Measurements from ENCODE around the gene PTPRO.

Gene PTPRO

GRCh38 chr12:15534874-15535273 lies 212.6 kb downstream of the PTPRO start:
- Mint-ChIP-seq H3K27me3 (ENCODE audit: low read depth) (peaks cover 13% of the 10 kb centered on the region), H3K27ac (no peak overlapping the region), H3K4me1 (ENCODE audit: low read depth) (peaks cover 19% of the 10 kb centered on the region), H3K36me3 (ENCODE audit: low read depth) (no peaks in the 10 kb centered on the region), H3K9me3 (no peaks in the 10 kb centered on the region), H3K4me3 (no peak overlapping the region)

- Mint-ChIP-seq H3K27me3 (ENCODE audit: low read depth) (peaks cover 8% of the 10 kb centered on the region), H3K9me3 (no peaks in the 10 kb centered on the region), H3K27ac (no peak overlapping the region), H3K4me1 (ENCODE audit: low read depth) (peaks cover 19% of the 10 kb centered on the region), H3K4me3 (no peak overlapping the region), H3K36me3 (ENCODE audit: low read depth) (no peaks in the 10 kb centered on the region)
These were observed 213.1 kb downstream of the PTPRO start for GRCh38 chr12:15535352-15535781.

- Mint-ChIP-seq H3K4me1 (ENCODE audit: low read depth) (peaks cover 21% of the 10 kb centered on the region), H3K36me3 (ENCODE audit: low read depth) (no peaks in the 10 kb centered on the region), H3K4me3 (no peak overlapping the region), H3K9me3 (no peaks in the 10 kb centered on the region), H3K27ac (no peak overlapping the region), H3K27me3 (ENCODE audit: low read depth) (no peaks in the 10 kb centered on the region)
These were observed 214.1 kb downstream of the PTPRO start for GRCh38 chr12:15536446-15536845.

GRCh38 chr12:15538881-15539280 lies 216.6 kb downstream of the PTPRO start:
- H3K4me3 Mint-ChIP-seq: no peak overlapping the region
- no peaks in the 10 kb centered on the region for H3K9me3 Mint-ChIP-seq
- peaks cover 2% of the 10 kb centered on the region for H3K36me3 Mint-ChIP-seq (ENCODE audit: low read depth)
- H3K27ac Mint-ChIP-seq: no peak overlapping the region
- no peaks in the 10 kb centered on the region for H3K27me3 Mint-ChIP-seq (ENCODE audit: low read depth)
- H3K4me1 Mint-ChIP-seq (ENCODE audit: low read depth): peaks cover 10% of the 10 kb centered on the region

GRCh38 chr12:15540005-15540404 lies 217.7 kb downstream of the PTPRO start:
- no peak overlapping the region for H3K4me3 Mint-ChIP-seq
- H3K9me3 Mint-ChIP-seq: no peaks in the 10 kb centered on the region
- no peak overlapping the region for H3K27ac Mint-ChIP-seq
- H3K27me3 Mint-ChIP-seq (ENCODE audit: low read depth): no peaks in the 10 kb centered on the region
- peaks cover 3% of the 10 kb centered on the region for H3K36me3 Mint-ChIP-seq (ENCODE audit: low read depth)
- H3K4me1 Mint-ChIP-seq (ENCODE audit: low read depth): peaks cover 15% of the 10 kb centered on the region

GRCh38 chr12:15540469-15540872 lies 218.2 kb downstream of the PTPRO start:
- H3K4me3 Mint-ChIP-seq: no peak overlapping the region
- H3K27ac Mint-ChIP-seq: no peak overlapping the region
- H3K9me3 Mint-ChIP-seq: no peaks in the 10 kb centered on the region
- peaks cover 3% of the 10 kb centered on the region for H3K36me3 Mint-ChIP-seq (ENCODE audit: low read depth)
- no peaks in the 10 kb centered on the region for H3K27me3 Mint-ChIP-seq (ENCODE audit: low read depth)
- peaks cover 18% of the 10 kb centered on the region for H3K4me1 Mint-ChIP-seq (ENCODE audit: low read depth)

- peaks cover 3% of the 10 kb centered on the region for H3K36me3 Mint-ChIP-seq (ENCODE audit: low read depth)
- H3K27me3 Mint-ChIP-seq (ENCODE audit: low read depth): no peaks in the 10 kb centered on the region
- no peaks in the 10 kb centered on the region for H3K9me3 Mint-ChIP-seq
- H3K4me1 Mint-ChIP-seq (ENCODE audit: low read depth): peaks cover 30% of the 10 kb centered on the region
- H3K4me3 Mint-ChIP-seq: no peak overlapping the region
- H3K27ac Mint-ChIP-seq: no peak overlapping the region
These were observed 219.8 kb downstream of the PTPRO start for GRCh38 chr12:15541996-15542631.

- H3K9me3 Mint-ChIP-seq: no peaks in the 10 kb centered on the region
- H3K4me1 Mint-ChIP-seq (ENCODE audit: low read depth): peaks cover 42% of the 10 kb centered on the region
- H3K4me3 Mint-ChIP-seq: no peak overlapping the region
These were observed 221.0 kb downstream of the PTPRO start for GRCh38 chr12:15543347-15543746.

GRCh38 chr12:15544589-15544988 lies 222.3 kb downstream of the PTPRO start:
- Mint-ChIP-seq H3K27ac (peak overlapping the region; percentile 81), H3K27me3 (ENCODE audit: low read depth) (no peaks in the 10 kb centered on the region), H3K4me1 (ENCODE audit: low read depth) (peaks cover 43% of the 10 kb centered on the region), H3K9me3 (no peaks in the 10 kb centered on the region), H3K36me3 (ENCODE audit: low read depth) (peaks cover 12% of the 10 kb centered on the region), H3K4me3 (no peak overlapping the region)

More at GRCh38 chr12:15543347-15543746, 221.0 kb downstream of the PTPRO start:
- H3K36me3 Mint-ChIP-seq (ENCODE audit: low read depth): peaks cover 8% of the 10 kb centered on the region
- H3K27me3 Mint-ChIP-seq (ENCODE audit: low read depth): no peaks in the 10 kb centered on the region
- H3K27ac Mint-ChIP-seq: no peak overlapping the region

- Mint-ChIP-seq H3K4me3 (peak overlapping the region; percentile 38), H3K4me1 (ENCODE audit: low read depth) (peaks cover 43% of the 10 kb centered on the region), H3K9me3 (no peaks in the 10 kb centered on the region), H3K27me3 (ENCODE audit: low read depth) (no peaks in the 10 kb centered on the region), H3K36me3 (ENCODE audit: low read depth) (peaks cover 14% of the 10 kb centered on the region), H3K27ac (peak overlapping the region; percentile 81)
These were observed 223.0 kb downstream of the PTPRO start for GRCh38 chr12:15545334-15545733.

GRCh38 chr12:15546102-15546701 lies 223.9 kb downstream of the PTPRO start:
- H3K27ac Mint-ChIP-seq: peak overlapping the region; percentile 91
- H3K4me1 Mint-ChIP-seq (ENCODE audit: low read depth): peaks cover 44% of the 10 kb centered on the region
- peaks cover 4% of the 10 kb centered on the region for H3K9me3 Mint-ChIP-seq
- H3K36me3 Mint-ChIP-seq (ENCODE audit: low read depth): peaks cover 18% of the 10 kb centered on the region
- H3K4me3 Mint-ChIP-seq: peak overlapping the region; percentile 49
- no peaks in the 10 kb centered on the region for H3K27me3 Mint-ChIP-seq (ENCODE audit: low read depth)

- Mint-ChIP-seq H3K9me3 (peaks cover 4% of the 10 kb centered on the region), H3K27me3 (ENCODE audit: low read depth) (no peaks in the 10 kb centered on the region), H3K4me3 (peak overlapping the region; percentile 41), H3K36me3 (ENCODE audit: low read depth) (peaks cover 19% of the 10 kb centered on the region), H3K4me1 (ENCODE audit: low read depth) (peaks cover 43% of the 10 kb centered on the region), H3K27ac (peak overlapping the region; percentile 91)
These were observed 224.8 kb downstream of the PTPRO start for GRCh38 chr12:15547063-15547462.

- Mint-ChIP-seq H3K27me3 (ENCODE audit: low read depth) (no peaks in the 10 kb centered on the region), H3K4me3 (peak overlapping the region; percentile 41), H3K9me3 (peaks cover 4% of the 10 kb centered on the region), H3K36me3 (ENCODE audit: low read depth) (peaks cover 23% of the 10 kb centered on the region), H3K4me1 (ENCODE audit: low read depth) (peaks cover 43% of the 10 kb centered on the region), H3K27ac (peak overlapping the region; percentile 91)
These were observed 225.4 kb downstream of the PTPRO start for GRCh38 chr12:15547691-15548090.

- H3K27me3 Mint-ChIP-seq (ENCODE audit: low read depth): no peaks in the 10 kb centered on the region
- peaks cover 4% of the 10 kb centered on the region for H3K9me3 Mint-ChIP-seq
- H3K36me3 Mint-ChIP-seq (ENCODE audit: low read depth): peaks cover 30% of the 10 kb centered on the region
- H3K27ac Mint-ChIP-seq: no peak overlapping the region
- H3K4me1 Mint-ChIP-seq (ENCODE audit: low read depth): peaks cover 37% of the 10 kb centered on the region
- no peak overlapping the region for H3K4me3 Mint-ChIP-seq
These were observed 228.5 kb downstream of the PTPRO start for GRCh38 chr12:15550793-15551192.

- Mint-ChIP-seq H3K9me3 (peaks cover 9% of the 10 kb centered on the region), H3K27me3 (ENCODE audit: low read depth) (no peaks in the 10 kb centered on the region), H3K4me1 (ENCODE audit: low read depth) (peaks cover 27% of the 10 kb centered on the region), H3K27ac (no peak overlapping the region), H3K4me3 (no peak overlapping the region), H3K36me3 (ENCODE audit: low read depth) (peaks cover 26% of the 10 kb centered on the region)
These were observed 233.1 kb downstream of the PTPRO start for GRCh38 chr12:15555446-15555845.

Measured in T-helper 1 cell treated with Interleukin-12 subunit alpha and Interleukin-12 subunit beta and Interleukin-4 antibody, amounts not matched to agents 30 μg/mL and 1 μg/mL, for 36 hours (primary cell).